GM13976 (cell line): Measurements from ENCODE around the gene MDN1.

Experiments
- DNase-seq: peaks from one replicate; pipeline ENCODE4 v3.0.0; 2012; ENCODE audit warnings: low spot score
- in situ Hi-C: fragments of 300-500 bp; cut with MboI; formaldehyde crosslinking; loops from one replicate; pipeline ENCODE4 v1.12.0; 2022; ENCODE audit warnings: low sequenced_read_pairs, mixed read lengths, inconsistent platforms; ENCODE audit not compliant: unreplicated experiment
- TF ChIP-seq, protein P1 (sequence below): IDR thresholded peaks from 2 replicates; pipeline ENCODE4 v1.5.1; 2012; ENCODE audit warnings: borderline replicate concordance, mild to moderate bottlenecking; ENCODE audit not compliant: insufficient read depth; ENCODE audit errors: extremely low read depth, missing control alignments, control extremely low read depth

Gene MDN1

DNA sequence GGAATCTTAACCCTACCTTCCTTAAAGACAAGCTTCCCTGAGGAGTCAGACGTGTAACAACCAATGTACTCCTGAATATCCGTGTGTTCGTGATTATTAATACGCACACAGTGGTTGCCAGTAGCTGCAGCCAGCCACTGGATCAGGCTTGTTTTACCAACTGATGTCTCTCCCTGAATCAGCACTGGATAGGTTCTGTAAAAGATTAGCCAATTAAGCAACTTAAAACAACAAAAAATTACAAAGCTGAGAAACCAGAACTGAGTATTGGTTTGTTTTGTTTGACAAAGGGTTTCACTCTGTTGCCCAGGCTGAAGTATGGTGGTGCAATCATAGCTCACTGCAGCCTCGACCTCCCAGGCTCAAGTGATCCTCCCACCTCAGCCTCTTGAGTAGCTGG lies 69.3 kb downstream of the MDN1 start:
- no peak for DNase-seq
- TF ChIP-seq, protein P1, sequence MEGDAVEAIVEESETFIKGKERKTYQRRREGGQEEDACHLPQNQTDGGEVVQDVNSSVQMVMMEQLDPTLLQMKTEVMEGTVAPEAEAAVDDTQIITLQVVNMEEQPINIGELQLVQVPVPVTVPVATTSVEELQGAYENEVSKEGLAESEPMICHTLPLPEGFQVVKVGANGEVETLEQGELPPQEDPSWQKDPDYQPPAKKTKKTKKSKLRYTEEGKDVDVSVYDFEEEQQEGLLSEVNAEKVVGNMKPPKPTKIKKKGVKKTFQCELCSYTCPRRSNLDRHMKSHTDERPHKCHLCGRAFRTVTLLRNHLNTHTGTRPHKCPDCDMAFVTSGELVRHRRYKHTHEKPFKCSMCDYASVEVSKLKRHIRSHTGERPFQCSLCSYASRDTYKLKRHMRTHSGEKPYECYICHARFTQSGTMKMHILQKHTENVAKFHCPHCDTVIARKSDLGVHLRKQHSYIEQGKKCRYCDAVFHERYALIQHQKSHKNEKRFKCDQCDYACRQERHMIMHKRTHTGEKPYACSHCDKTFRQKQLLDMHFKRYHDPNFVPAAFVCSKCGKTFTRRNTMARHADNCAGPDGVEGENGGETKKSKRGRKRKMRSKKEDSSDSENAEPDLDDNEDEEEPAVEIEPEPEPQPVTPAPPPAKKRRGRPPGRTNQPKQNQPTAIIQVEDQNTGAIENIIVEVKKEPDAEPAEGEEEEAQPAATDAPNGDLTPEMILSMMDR: no peak
- in situ Hi-C loops: no loop called here

DNA sequence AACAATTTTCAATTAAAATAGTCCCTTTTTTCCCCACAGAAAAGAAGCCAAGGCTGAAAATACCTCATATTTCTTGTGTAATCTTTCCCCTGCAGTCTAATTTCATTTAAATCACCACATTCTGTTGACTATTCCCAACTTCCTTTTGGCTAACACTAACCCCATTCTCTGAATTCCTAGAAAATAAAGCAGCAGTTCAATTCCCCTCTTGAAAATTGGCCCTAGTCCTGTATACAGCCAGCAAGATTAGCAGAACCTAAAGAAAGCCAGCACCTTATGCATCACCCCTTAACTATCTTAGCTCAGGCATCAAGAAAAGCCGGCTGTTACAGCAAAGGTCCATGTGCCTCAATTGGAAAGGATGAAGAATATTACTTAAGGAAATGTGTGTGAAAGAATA lies 69.7 kb downstream of the MDN1 start:
- TF ChIP-seq, protein P1: no peak
- DNase-seq: no peak
- in situ Hi-C loops: no loop called here

DNA sequence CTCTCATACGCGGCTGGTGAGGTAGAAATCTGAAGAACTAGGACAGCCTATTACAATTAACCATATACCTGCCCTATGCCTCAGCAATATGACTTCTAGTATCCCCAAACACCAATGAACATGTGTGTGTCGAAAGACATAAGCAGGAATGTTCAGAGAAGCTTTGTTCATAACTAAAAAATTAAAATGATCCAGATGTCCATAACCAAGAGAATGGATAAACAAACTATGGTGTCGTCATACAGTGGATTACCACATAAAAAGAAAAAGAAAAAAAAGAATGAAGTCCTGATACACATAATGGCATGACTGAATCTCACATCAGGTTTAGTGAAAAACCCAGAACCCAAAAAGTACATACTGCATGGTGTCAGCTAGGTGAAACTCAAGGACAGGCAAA lies 73.9 kb downstream of the MDN1 start:
- in situ Hi-C loops: no loop called here
- DNase-seq: no peak
- TF ChIP-seq, protein P1: no peak

DNA sequence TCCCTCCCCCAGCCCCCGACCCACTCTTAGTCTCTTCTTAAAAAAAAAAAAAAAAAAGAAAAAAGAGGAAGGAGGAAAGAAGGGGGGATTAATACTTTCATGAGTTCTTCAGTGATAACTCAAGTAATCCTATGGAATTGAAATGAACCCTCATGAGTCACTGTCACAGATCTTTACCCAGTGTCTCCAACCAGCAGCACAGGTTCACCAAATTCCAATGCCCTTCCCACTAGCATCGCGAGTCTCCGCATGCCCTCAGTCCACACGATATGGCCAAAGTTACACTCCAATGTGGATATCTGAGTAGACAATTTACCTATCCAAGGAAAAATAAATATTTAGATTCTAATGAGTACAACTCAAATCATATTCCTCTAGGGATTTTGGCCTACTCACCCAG lies 74.5 kb downstream of the MDN1 start:
- in situ Hi-C loops: no loop called here
- no peak for DNase-seq
- TF ChIP-seq, protein P1: no peak

DNA sequence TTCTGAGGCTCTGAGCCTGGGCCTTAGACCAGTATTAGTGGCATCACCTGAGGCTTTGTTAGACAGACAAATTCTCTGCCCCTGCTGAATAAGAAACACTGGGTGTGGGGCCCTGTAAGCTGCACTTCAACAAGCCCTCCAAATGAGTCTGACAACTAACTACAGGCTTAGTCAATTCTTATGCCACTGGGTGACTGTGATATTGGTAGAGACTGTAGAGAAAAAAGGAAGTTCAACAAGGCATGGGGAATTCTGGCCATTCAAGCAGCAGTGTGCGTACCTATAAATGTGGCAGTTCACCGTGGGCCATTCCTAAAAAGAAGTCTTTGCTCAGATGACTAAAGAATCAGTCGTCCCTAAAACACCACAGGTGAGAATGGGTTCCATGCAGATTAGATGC lies 82.7 kb downstream of the MDN1 start:
- in situ Hi-C loops: no loop called here

DNA sequence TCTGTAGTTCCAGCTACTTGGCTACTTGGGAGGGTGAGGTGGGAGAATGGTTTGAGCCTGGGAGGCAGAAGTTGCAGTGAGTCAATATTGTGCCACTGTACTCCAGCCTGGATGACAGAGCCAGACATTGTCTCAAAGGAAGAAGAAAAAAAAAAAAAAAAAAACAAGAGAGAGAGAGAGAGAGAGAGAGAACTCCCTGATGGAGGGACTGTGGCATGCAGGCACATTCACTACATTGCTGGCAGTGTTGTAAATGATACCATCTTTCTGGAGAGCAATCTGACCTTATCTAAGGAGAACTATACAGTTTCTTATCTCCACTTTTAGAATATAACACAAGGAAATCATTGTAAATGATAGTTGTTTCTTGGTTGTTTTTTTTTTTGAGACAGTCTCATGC lies 85.1 kb downstream of the MDN1 start:
- DNase-seq: no peak
- TF ChIP-seq, protein P1: no peak

More for the DNA sequence above, 82.7 kb downstream of the MDN1 start:
- DNase-seq: no peak
- TF ChIP-seq, protein P1: no peak

More for the DNA sequence above, 85.1 kb downstream of the MDN1 start:
- in situ Hi-C loops: no loop called here
